ENCODE results near the gene ITGB2. TPM values are rescaled to one million over a fixed set of nuclear protein-coding genes. Genes with fewer than 3 reads are reported as not detected.

ITGB2 gene
- total RNA-seq, 2 donors from 2014 or later = 6.8 to 33.1 TPM

- no peak for ATAC-seq
- intact Hi-C loops (cut with DNase I, micrococcal nuclease) = loop anchor here in 1 of 2 donors (5.0 kb wide), 1 partner anchor 170 kb away; no protein-coding TSS in a partner anchor
- no peak for DNase-seq
These were observed 36.5 kb upstream of the ITGB2 start for GRCh38 chr21:44957047-44957831.

DNA sequence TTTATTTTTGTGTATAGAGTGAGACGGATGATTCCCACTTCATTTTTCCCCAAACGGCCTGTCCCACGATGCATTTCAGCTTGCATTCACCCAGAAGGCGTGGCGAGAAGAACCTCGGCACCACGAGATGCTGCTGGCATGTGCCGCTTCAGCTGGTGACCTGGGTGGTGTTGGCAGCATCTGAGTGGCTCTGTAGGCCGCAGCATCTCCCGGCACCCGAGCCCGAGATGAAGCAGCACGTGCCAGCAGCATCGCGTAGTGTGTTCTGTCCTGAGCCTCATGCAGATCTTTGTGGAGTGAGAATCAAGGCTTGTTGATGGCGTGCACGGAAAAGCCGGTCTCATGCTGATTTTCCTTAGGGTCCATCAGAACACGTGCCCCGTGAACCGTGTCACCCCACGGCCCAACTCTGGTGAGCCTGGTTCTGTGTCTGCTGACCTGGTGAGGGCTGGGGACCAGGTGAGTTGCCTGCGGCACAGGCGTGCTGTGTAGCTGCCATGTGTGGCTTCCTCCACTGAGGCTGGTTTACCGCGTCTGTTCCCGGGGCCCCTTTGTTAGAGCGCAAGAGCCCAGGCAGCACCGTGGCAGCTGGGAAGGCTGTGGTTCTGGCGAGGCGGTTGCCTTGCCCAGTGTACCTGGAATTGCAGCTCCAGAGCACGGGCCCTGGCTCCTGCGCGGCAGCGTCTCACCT is 35.8 kb upstream of the ITGB2 start:
- DNase-seq (no peak), ATAC-seq (no peak)
- intact Hi-C loops (cut with DNase I, micrococcal nuclease) = loop anchor here in 1 of 2 donors (5.0 kb wide), 1 partner anchor 171 kb away; no protein-coding TSS in a partner anchor

DNA sequence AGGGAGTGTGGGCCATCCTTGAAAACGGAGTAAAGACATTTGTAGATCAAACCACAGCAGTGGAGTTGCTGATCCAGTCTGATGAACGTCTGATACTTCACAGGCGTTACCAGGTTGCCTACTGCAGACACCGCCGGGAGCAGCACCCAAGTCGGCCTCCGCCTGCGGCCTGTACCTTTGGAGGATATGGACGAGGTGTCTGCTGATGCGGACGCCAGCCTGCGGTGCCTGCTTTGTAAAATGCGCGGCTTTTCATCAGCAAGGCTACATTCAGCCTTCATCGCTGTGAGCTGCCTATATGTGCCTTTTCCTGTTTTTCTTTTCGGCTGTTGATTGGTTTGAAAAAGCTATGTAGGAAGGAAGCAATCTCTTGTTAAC is 35.1 kb upstream of the ITGB2 start:
- DNase-seq (no peak), ATAC-seq (no peak)
- intact Hi-C loops (cut with DNase I, micrococcal nuclease) = loop anchor here in 1 of 2 donors (5.0 kb wide), 1 partner anchor 172 kb away; no protein-coding TSS in a partner anchor

DNA sequence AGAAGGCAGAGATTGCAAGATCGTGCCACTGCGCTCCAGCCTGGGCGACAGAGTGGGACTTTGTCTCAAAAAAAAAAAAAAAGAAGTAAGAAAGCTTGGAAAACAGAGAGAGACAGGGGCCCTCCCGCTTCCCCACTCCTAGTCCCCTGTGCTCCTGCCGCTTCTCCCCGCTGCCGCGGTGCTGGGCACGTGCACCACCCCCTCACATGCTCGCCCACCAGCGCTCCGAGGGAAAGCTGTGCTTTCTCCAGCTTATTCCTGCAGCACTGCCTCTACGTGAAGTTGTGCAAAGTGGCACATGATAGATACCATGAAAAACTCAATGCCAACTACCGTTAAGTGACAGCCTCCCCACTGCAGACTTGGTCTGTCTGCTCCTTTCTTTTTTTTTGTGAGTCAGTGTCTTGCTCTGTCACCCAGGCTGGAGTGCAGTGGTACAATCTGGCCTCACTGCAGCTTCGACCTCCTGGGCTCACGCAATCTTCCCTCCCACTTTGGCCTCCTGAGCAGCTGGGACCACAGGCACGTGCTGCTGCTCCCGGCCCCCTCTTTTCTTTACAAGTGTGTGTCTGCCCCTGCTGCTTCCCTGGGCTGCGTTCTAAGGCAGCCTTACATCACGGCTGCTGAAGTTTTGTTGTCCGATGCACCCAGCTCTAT is 34.6 kb upstream of the ITGB2 start:
- no peak for DNase-seq
- intact Hi-C loops (cut with DNase I, micrococcal nuclease) = loop anchor here in 1 of 2 donors (5.0 kb wide), 1 partner anchor 172 kb away; no protein-coding TSS in a partner anchor
- ATAC-seq = no peak

- intact Hi-C loops (cut with DNase I, micrococcal nuclease) = no loop called here
- ATAC-seq (no peak), DNase-seq (no peak)
These were observed 33.6 kb upstream of the ITGB2 start for GRCh38 chr21:44954281-44954771.

- intact Hi-C loops (cut with DNase I, micrococcal nuclease) = no loop called here
- no peak for DNase-seq
These were observed 32.9 kb upstream of the ITGB2 start for GRCh38 chr21:44953628-44954021.

GRCh38 chr21:44952929-44953627 is 32.4 kb upstream of the ITGB2 start:
- DNase-seq = no peak
- intact Hi-C loops (cut with DNase I, micrococcal nuclease) = no loop called here
- ATAC-seq = no peak

More at GRCh38 chr21:44953628-44954021, 32.9 kb upstream of the ITGB2 start:
- no peak for ATAC-seq

DNA sequence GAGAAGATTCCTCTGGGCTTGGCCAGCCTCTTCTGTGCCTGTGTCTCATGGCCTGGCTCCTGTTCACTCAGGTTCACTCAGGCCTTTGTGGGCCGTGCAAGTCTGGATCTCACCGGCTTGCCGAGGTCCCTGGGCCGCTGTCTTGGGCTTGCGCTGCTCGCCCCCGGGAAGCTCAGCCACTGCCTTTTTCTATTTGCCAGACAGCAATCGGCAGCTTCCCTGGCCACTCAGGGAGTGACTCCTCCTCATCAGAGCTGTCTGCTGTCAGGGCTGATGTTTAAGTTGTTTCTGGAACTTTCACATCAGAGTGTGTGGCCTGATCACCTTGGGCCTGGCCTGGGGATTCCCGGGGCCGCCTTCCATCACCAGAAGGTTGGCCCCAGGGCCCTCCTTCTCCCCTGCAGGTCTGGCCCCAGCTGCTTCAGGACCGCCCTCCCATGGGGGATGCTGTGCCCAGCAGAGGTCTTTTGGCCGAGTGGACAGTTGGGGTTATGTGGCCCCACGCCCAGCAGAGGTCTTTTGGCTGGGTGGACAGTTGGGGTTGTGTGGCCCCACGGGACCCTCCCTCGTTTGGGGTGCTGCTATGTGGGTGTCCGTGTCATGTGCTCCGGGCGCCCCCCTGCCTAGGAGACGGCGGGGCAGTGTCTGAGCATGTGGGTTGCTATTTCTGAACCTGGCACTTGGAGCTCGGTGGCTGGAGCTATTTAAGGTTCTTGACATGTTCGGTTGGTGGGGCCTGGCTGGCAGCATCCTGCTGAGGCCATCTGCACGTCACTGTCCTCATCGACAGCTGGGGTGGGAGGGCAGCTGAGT is 31.6 kb upstream of the ITGB2 start:
- DNase-seq = no peak
- intact Hi-C loops (cut with DNase I, micrococcal nuclease) = no loop called here
- no peak for ATAC-seq

DNA sequence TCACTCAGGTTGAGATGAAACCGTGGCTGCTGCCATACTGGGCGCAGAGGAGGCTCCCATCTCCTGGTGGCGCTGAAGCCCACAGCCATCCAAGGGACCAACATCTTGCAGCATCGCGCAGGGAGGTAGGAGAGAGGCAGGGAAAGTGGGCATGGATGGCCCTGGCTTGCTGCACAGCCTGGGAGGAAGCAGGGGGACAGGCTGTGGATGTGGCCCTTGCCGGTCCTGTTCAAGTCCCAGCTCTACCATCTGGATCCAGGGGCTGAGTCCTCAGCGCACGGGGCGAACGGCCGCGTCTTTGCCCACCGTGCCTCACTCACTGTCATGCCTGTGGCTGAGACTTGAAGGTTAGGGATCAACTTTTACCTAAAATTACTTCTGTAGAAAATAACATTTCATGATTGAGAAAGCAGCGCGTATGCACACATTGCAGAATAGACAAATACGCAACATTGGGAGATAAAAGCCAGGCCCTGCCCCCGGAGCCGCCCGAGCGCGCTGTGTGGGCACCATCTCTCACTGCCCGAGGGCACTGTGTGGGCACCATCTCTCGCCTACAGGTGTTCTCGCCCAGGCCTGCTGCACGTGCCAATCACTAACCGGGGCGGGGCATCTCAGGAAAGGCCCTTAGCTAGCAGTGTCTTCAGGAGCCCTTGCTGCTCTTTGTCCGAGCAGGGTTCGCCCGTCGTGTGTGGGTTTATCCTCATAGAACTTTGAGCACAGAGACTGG is 30.7 kb upstream of the ITGB2 start:
- ATAC-seq (no peak), DNase-seq (no peak)
- intact Hi-C loops (cut with DNase I, micrococcal nuclease) = no loop called here

DNA sequence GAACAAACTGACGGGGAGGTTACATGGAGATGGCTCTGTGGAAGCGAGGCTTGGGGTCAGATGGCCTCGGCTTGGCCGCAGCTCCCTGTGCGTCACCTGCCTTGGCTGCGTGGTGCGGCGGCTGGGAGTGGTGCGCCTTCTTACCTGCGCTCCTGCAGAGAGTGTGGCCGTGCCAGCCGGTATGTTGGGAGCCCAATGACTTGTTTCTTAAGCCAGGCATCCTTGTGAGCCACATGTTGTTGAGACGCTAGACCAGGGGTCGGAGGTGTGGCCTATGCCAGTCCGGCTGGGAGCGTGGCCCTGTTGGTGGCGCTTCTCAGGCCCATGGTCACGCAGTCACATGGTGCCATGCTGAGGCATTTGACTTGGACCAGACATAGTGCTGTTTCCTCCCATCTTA is 29.7 kb upstream of the ITGB2 start:
- intact Hi-C loops (cut with DNase I, micrococcal nuclease) = no loop called here
- ATAC-seq (no peak), DNase-seq (no peak)

GRCh38 chr21:44949779-44950198 is 29.1 kb upstream of the ITGB2 start:
- ATAC-seq = peak; percentile 87

GRCh38 chr21:44949161-44949778 is 28.6 kb upstream of the ITGB2 start:
- intact Hi-C loops (cut with DNase I, micrococcal nuclease) = loop anchor here (2.0 to 5.0 kb wide), 2 partner anchors 188 kb away; no protein-coding TSS in a partner anchor
- peak; percentile 23 for ATAC-seq

More at GRCh38 chr21:44949779-44950198, 29.1 kb upstream of the ITGB2 start:
- peak; percentile 79 to 95 for DNase-seq
- intact Hi-C loops (cut with DNase I, micrococcal nuclease) = loop anchor here (2.0 to 5.0 kb wide), 2 partner anchors 187 to 188 kb away; no protein-coding TSS in a partner anchor

DNA sequence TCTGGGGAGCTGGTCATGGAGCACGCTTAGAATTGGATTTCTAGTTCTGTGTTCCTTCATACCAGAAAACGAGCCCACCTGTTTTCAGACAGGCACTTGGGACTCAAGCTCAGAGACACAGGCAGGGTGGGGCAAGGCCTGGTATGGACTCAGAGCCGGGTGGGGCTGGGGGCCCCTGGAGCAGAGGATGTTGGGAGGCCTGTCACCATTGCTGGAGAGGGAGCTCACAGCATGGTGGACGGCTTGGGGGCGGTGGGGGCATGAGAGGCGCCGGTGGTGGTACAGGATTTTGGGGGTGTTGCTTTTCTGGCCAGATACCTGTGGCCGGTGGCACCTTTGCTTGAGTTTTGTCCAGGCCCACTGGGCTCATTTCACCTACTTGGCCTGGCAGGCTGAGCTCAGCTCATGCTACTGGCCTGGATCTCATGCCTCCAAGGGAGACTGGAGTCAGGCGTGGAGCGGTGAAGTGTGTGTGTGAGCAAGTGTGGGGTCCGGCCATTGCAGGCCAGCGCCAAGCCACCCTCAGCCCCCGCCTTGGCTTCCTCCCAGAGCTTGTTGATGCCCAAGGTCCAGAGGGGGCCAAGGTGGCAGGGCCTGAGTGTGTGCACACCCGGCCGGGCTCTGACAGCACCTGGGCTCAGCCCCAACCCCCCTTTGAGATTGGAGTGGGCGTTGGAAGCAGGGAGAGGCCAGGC is 27.9 kb upstream of the ITGB2 start:
- no peak for DNase-seq
- no peak for ATAC-seq
- intact Hi-C loops (cut with DNase I, micrococcal nuclease) = loop anchor here (2.0 to 5.0 kb wide), 2 partner anchors 188 to 189 kb away; no protein-coding TSS in a partner anchor

More at GRCh38 chr21:44949161-44949778, 28.6 kb upstream of the ITGB2 start:
- DNase-seq = no peak

DNA sequence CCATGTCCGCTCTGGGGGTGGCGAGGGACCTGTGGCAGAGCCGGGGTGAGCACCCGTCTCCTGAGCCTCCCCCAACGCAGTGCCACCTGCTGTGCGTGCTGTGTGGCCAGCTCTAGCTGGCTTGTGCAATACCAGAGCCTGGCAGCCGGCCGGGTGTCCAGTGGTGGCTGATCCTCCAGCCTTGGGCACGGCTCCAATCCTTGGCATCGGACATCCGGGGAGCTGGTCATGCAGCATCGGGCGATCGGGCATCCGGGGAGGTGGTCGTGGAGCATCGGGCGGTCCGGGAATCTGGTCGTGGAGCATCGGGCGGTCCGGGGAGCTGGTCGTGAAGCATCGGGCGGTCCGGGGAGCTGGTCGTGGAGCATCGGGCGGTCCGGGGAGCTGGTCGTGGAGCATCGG is 27.2 kb upstream of the ITGB2 start:
- DNase-seq (no peak), ATAC-seq (no peak)
- intact Hi-C loops (cut with DNase I, micrococcal nuclease) = loop anchor here (2.0 to 5.0 kb wide), 2 partner anchors 189 kb away; no protein-coding TSS in a partner anchor

- intact Hi-C loops (cut with DNase I, micrococcal nuclease) = loop anchor here in 1 of 2 donors (5.0 kb wide), 1 partner anchor 190 kb away; no protein-coding TSS in a partner anchor
- ATAC-seq = no peak
- DNase-seq = no peak
These were observed 26.6 kb upstream of the ITGB2 start for GRCh38 chr21:44947111-44947929.

Data from left colon (tissue), 2 donors.